CD4-positive, alpha-beta memory T cell (primary cell): ENCODE measurements around the gene KANSL1. TPM values are rescaled to one million over a fixed set of nuclear protein-coding genes. Genes with fewer than 3 reads are reported as not detected.
"Not testable (repeated sequence)": the region's sequence is repeated elsewhere in the genome, so short reads cannot be mapped to it uniquely, and the experiment has no call there.

Experiments
- CTCF ChIA-PET: fragments of 350-600 bp; sonication (Branson Sonifier 250); formaldehyde crosslinking; loops from one replicate; lab custom pipeline; 2021; ENCODE audit warnings: inconsistent platforms; ENCODE audit not compliant: partially characterized antibody; lab: Charles Lee
- POLR2A ChIA-PET: fragments of 350-600 bp; sonication (Branson Sonifier 250); formaldehyde crosslinking; loops from one replicate; lab custom pipeline; 2021; ENCODE audit not compliant: partially characterized antibody; lab: Charles Lee
- DNase-seq, 5 donors: peaks; one replicate each; pipeline versions ENCODE4 v3.0.0 to v3.0.0-alpha.2; 2020 to 2022; ENCODE audit warnings: mixed read lengths in 1 of 5
- H3K27ac ChIP-seq: one replicate; pipeline ENCODE4 v1.7.0; 2013; ENCODE audit warnings: low read depth, low read length
- H3K27me3 ChIP-seq: 2 replicates; pipeline ENCODE4 v1.7.0; 2013; ENCODE audit warnings: mild to moderate bottlenecking, low read length, moderate library complexity; ENCODE audit not compliant: insufficient read depth
- H3K36me3 ChIP-seq: 2 replicates; pipeline ENCODE4 v1.7.0; 2013; ENCODE audit warnings: mild to moderate bottlenecking, low read length, moderate library complexity; ENCODE audit not compliant: insufficient read depth
- H3K4me1 ChIP-seq: 2 replicates; pipeline ENCODE4 v1.7.0; 2013; ENCODE audit warnings: mild to moderate bottlenecking, low read length, moderate library complexity; ENCODE audit not compliant: insufficient read depth
- H3K4me3 ChIP-seq, 2 donors: one replicate each; pipeline ENCODE4 v1.7.0; 2013; ENCODE audit warnings: low read length in 2 of 2, mild to moderate bottlenecking in 1 of 2
- H3K9me3 ChIP-seq, 2 donors: one replicate each; pipeline ENCODE4 v1.7.0; 2013; ENCODE audit warnings: low read length in 2 of 2, control low read depth in 1 of 2; ENCODE audit not compliant: control insufficient read depth in 1 of 2
- H3K27ac Mint-ChIP-seq, 7 donors: one replicate each; pipeline ENCODE4 v1.8.0; 2020 to 2021; ENCODE audit warnings: mixed read lengths in 7 of 7, mild to moderate bottlenecking in 6 of 7, inconsistent platforms in 3 of 7, moderate library complexity in 3 of 7
- H3K27me3 Mint-ChIP-seq, 2 donors: one replicate each; pipeline ENCODE4 v1.8.0; 2020 to 2021; ENCODE audit warnings: mixed read lengths in 2 of 2
- H3K36me3 Mint-ChIP-seq, 2 donors: one replicate each; pipeline ENCODE4 v1.8.0; 2020 to 2021; ENCODE audit warnings: mixed read lengths in 2 of 2, inconsistent platforms in 1 of 2, mild to moderate bottlenecking in 1 of 2
- H3K4me1 Mint-ChIP-seq, 4 donors: one replicate each; pipeline ENCODE4 v1.8.0; 2020 to 2021; ENCODE audit warnings: mixed read lengths in 4 of 4, mild to moderate bottlenecking in 1 of 4
- H3K4me3 Mint-ChIP-seq, 8 donors: one replicate each; pipeline ENCODE4 v1.8.0; 2020 to 2021; ENCODE audit warnings: mixed read lengths in 8 of 8, mild to moderate bottlenecking in 7 of 8, moderate library complexity in 6 of 8, inconsistent platforms in 3 of 8
- H3K9me3 Mint-ChIP-seq, 8 donors: one replicate each; pipeline ENCODE4 v1.8.0; 2020 to 2021; ENCODE audit warnings: mixed read lengths in 8 of 8, mild to moderate bottlenecking in 5 of 8, inconsistent platforms in 3 of 8, moderate library complexity in 1 of 8
- intact Hi-C: fragments of 100-400 bp; cut with micrococcal nuclease; formaldehyde crosslinking; loops from one replicate; pipeline ENCODE4 v1.15.1; 2023
- polyA plus RNA-seq, 2 donors: library from polyadenylated mRNA; unstranded; fragments of 300-500 nt; fragmentation: Illumina TruSeq; gene quantifications; one replicate each; pipeline ENCODE4 v1.2.3, GENCODE V29; 2021
- total RNA-seq, 2 experiments: library from RNA; stranded (reverse); gene quantifications; one replicate each; pipeline ENCODE4 v1.2.3, GENCODE V29; 2021

KANSL1 gene
- total and polyA plus RNA-seq, 4 experiments from 2014 or later = 6.7 to 206 (median 107) TPM

DNA sequence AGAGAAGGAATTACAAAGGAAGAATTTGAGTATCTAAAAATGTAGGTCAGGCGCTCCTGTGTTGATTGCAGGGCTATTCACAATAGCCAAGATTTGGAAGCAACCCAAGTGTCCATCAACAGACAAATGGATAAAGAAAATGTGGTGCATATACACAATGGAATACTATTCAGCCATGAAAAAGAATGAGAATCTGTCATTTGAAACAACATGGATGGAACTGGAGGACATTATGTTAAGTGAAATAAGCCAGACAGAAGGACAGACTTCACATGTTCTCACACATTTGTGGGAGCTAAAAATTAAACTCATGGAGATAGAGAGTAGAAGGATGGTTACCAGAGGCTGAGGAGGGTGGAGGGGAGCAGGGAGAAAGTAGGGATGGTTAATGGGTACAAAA lies 187.1 kb downstream of the KANSL1 start:
- CTCF ChIA-PET, DNase-seq, H3K36me3 Mint-ChIP-seq, H3K9me3 ChIP-seq, H3K4me3 ChIP-seq, H3K4me3 Mint-ChIP-seq, H3K27ac ChIP-seq, intact Hi-C loops, H3K27me3 Mint-ChIP-seq, H3K27me3 ChIP-seq, H3K4me1 ChIP-seq, POLR2A ChIA-PET, H3K27ac Mint-ChIP-seq, H3K36me3 ChIP-seq, H3K4me1 Mint-ChIP-seq, H3K9me3 Mint-ChIP-seq: not testable (repeated sequence)

DNA sequence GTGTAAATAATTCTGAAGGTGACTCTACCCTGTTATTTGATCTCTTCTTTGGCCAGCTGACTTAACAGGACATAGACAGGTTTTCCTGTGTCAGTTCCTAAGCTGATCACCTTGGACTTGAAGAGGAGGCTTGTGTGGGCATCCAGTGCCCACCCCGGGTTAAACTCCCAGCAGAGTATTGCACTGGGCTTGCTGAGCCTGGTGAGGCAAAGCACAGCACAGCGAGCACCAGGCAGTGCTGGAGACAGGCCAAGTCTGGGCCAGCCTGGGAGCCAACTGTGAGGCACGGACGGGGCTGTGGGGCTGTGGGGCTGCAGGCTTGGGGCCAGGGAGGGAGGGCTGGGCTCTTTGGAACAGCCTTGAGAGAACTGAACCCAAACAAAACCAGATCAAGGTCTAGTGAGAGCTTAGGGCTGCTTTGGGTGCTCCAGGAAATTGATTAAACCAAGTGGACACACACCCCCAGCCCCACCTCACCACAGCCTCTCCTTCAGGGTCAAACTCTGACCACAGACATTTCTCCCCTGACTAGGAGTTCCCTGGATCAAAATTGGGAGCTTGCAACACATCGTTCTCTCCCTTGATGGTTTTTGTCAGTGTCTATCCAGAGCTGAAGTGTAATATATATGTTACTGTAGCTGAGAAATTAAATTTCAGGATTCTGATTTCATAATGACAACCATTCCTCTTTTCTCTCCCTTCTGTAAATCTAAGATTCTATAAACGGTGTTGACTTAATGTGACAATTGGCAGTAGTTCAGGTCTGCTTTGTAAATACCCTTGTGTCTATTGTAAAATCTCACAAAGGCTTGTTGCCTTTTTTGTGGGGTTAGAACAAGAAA lies 189.1 kb downstream of the KANSL1 start:
- H3K36me3 ChIP-seq = no peaks in the 10 kb centered on the region
- intact Hi-C loops = loop anchor here (5.0 kb wide), 1 partner anchor 188 kb away; the partner anchor contains the start of gene KANSL1

DNA sequence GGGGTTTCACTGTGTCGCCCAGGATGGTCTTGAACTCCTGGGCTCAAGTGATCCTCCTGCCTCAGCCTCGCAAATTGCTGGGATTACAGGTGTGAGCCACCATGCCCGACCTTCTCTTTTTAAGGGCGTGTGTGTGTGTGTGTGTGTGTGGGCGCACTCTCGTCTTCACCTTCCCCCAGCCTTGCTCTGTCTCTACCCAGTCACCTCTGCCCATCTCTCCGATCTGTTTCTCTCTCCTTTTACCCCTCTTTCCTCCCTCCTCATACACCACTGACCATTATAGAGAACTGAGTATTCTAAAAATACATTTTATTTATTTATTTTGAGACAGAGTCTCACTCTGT lies 190.3 kb downstream of the KANSL1 start:
- Mint-ChIP-seq H3K4me3 (no peak overlapping the region), H3K36me3 (no peaks in the 10 kb centered on the region), H3K27me3 (peaks cover 0 to 2% of the 10 kb centered on the region in 2 donors), H3K9me3 (no peaks in the 10 kb centered on the region), H3K27ac (peak overlapping the region in 1 of 7 donors; percentile 23), H3K4me1 (no peaks in the 10 kb centered on the region)
- intact Hi-C loops = loop anchor here (1.0 to 5.0 kb wide), 3 partner anchors 41 to 210 kb away; partner anchors contain the start of gene KANSL1
- DNase-seq = no peak
- ChIA-PET POLR2A (interaction anchor here (1.1 to 2.7 kb wide), 3 partner anchors 41 to 262 kb away, joined by 3 to 8 read pairs (median 4); partner anchors contain the start of gene KANSL1), CTCF (interaction anchor here (0.6 to 5.7 kb wide), 24 partner anchors 8 to 390 kb away, joined by 3 to 119 read pairs (median 4); no protein-coding TSS in a partner anchor)
- H3K27ac ChIP-seq = no peak overlapping the region
- H3K27me3 ChIP-seq = no peaks in the 10 kb centered on the region
- H3K4me3 ChIP-seq = no peak overlapping the region
- H3K4me1 ChIP-seq = peaks cover 5% of the 10 kb centered on the region
- no peaks in the 10 kb centered on the region for H3K9me3 ChIP-seq
- H3K36me3 ChIP-seq = no peaks in the 10 kb centered on the region

More for the DNA sequence above, 189.1 kb downstream of the KANSL1 start:
- ChIA-PET CTCF (interaction anchor here (1.1 to 5.7 kb wide), 7 partner anchors 14 to 283 kb away, joined by 3 to 119 read pairs (median 6); no protein-coding TSS in a partner anchor), POLR2A (no interaction called here)
- Histone ChIP-seq H3K27ac (no peak overlapping the region), H3K27me3 (no peaks in the 10 kb centered on the region), H3K9me3 (no peaks in the 10 kb centered on the region), H3K4me1 (peaks cover 5% of the 10 kb centered on the region), H3K4me3 (no peak overlapping the region)
- Mint-ChIP-seq H3K4me1 (no peaks in the 10 kb centered on the region), H3K36me3 (no peaks in the 10 kb centered on the region), H3K27me3 (peaks cover 0 to 2% of the 10 kb centered on the region in 2 donors), H3K9me3 (no peaks in the 10 kb centered on the region), H3K27ac (peak overlapping the region in 1 of 7 donors; percentile 36), H3K4me3 (no peak overlapping the region)
- no peak for DNase-seq

DNA sequence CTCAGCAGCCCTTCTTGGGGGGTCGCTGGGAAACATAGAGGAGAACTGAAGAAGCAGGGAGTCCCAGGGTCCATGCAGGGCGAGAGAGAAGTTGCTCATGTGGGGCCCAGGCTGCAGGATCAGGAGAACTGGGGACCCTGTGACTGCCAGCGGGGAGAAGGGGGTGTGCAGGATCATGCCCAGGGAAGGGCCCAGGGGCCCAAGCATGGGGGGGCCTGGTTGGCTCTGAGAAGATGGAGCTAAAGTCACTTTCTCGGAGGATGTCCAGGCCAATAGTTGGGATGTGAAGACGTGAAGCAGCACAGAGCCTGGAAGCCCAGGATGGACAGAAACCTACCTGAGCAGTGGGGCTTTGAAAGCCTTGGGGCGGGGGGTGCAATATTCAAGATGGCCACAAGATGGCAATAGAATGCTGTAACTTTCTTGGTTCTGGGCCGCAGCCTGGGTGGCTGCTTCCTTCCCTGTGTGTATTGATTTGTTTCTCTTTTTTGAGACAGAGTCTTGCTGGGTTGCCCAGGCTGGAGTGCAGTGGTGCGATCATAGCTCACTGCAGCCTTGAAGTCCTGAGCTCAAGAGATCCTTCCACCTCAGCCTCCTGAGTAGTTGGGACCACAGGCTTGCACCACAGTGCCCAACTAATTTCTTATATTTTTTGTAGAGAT lies 190.8 kb downstream of the KANSL1 start:
- intact Hi-C loops = loop anchor here (1.0 to 5.0 kb wide), 3 partner anchors 42 to 211 kb away; partner anchors contain the start of gene KANSL1
- Histone ChIP-seq H3K9me3 (no peaks in the 10 kb centered on the region), H3K4me1 (peaks cover 5% of the 10 kb centered on the region), H3K27me3 (no peaks in the 10 kb centered on the region), H3K36me3 (no peaks in the 10 kb centered on the region), H3K27ac (no peak overlapping the region), H3K4me3 (no peak overlapping the region)
- peak; percentile 67 to 78 (median 72) for DNase-seq
- ChIA-PET POLR2A (interaction anchor here (1.1 to 2.7 kb wide), 4 partner anchors 42 to 262 kb away, joined by 3 to 8 read pairs (median 4); partner anchors contain the start of gene KANSL1), CTCF (interaction anchor here (0.6 to 5.7 kb wide), 26 partner anchors 9 to 390 kb away, joined by 3 to 119 read pairs (median 4); partner anchors contain the start of gene KANSL1)
- no peaks in the 10 kb centered on the region for H3K36me3 Mint-ChIP-seq
- H3K4me3 Mint-ChIP-seq = no peak overlapping the region
- H3K27ac Mint-ChIP-seq = no peak overlapping the region
- H3K9me3 Mint-ChIP-seq = no peaks in the 10 kb centered on the region
- peaks cover 0 to 2% of the 10 kb centered on the region in 2 donors for H3K27me3 Mint-ChIP-seq
- H3K4me1 Mint-ChIP-seq = no peaks in the 10 kb centered on the region

DNA sequence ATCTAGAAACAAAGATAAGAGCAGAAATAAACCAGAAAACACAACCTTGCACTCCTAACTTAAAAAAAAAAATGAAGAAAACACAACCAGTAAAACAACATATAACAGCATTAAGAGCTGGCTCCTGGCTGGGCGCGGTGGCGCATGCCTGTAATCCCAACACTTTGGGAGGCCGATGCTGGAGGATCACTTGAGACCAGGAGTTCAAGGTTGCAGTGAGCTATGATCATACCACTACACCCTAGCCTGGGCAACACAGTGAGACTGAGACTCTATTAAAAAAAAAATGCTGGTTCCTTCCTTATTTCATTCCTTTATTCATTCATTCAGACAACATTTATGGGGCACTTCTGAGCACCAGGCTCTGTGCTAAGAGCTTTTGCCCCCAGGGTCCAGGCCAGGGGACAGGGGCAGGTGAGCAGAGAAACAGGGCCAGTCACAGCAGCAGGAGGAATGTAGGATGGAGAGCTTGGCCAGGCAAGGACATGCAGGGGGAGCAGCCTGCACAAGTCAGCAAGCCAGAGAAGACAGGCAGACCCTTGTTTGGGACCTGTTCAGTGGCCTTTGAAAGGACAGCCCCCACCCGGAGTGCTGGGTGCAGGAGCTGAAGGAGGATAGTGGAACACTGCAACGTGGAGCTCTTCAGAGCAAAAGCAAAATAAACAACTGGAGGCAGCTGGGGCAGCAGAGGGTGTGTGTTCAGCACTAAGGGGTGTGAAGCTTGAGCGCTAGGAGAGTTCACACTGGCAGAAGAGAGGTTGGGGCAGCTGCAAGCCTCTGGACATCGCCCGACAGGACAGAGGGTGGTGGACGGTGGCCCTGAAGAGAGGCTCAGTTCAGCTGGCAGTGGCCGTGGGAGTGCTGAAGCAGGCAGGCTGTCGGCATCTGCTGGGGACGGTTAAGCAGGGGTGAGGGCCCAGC lies 191.6 kb downstream of the KANSL1 start:
- no peak overlapping the region for H3K4me3 ChIP-seq
- Mint-ChIP-seq H3K9me3 (no peaks in the 10 kb centered on the region), H3K36me3 (no peaks in the 10 kb centered on the region), H3K27me3 (peaks cover 0 to 2% of the 10 kb centered on the region in 2 donors), H3K4me3 (peak overlapping the region in 1 of 8 donors; percentile 20), H3K27ac (peak overlapping the region in 2 of 7 donors; percentile 12 to 62), H3K4me1 (no peaks in the 10 kb centered on the region)
- H3K36me3 ChIP-seq = no peaks in the 10 kb centered on the region
- CTCF ChIA-PET = interaction anchor here (1.0 to 5.7 kb wide), 20 partner anchors 9 to 285 kb away, joined by 3 to 119 read pairs (median 5); partner anchors contain the start of gene KANSL1
- H3K9me3 ChIP-seq = no peaks in the 10 kb centered on the region
- H3K4me1 ChIP-seq = peaks cover 5% of the 10 kb centered on the region
- no peak for DNase-seq
- H3K27me3 ChIP-seq = no peaks in the 10 kb centered on the region
- intact Hi-C loops = loop anchor here (1.0 to 5.0 kb wide), 3 partner anchors 43 to 212 kb away; partner anchors contain the start of gene KANSL1
- H3K27ac ChIP-seq = no peak overlapping the region
- POLR2A ChIA-PET = interaction anchor here (1.3 to 2.7 kb wide), 3 partner anchors 43 to 211 kb away, joined by 3 to 8 read pairs (median 4); partner anchors contain the start of gene KANSL1

DNA sequence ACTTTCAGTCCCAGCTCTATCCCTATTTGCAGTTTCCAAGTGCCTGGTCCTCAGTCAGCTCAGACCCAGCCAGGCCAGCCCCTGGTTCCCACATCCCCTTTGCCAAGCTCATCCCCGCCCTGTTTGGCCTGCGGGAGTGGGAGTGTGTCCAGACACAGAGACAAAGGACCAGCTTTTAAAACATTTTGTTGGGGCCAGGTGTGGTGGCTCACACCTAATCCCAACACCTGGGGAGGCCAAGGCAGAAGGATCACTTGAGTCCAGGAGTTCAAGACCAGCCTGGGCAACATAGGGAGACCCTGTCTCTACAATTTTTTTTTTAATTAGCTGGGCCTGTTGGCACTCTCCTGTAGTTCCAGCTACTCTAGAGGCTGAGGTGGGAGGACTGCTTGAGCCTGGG lies 192.5 kb downstream of the KANSL1 start:
- intact Hi-C loops = loop anchor here (5.0 kb wide), 1 partner anchor 192 kb away; the partner anchor contains the start of gene KANSL1
- Mint-ChIP-seq H3K4me3 (no peak overlapping the region), H3K9me3 (no peaks in the 10 kb centered on the region), H3K4me1 (no peaks in the 10 kb centered on the region), H3K36me3 (no peaks in the 10 kb centered on the region), H3K27me3 (no peaks in the 10 kb centered on the region), H3K27ac (no peak overlapping the region)
- Histone ChIP-seq H3K27ac (no peak overlapping the region), H3K4me1 (peaks cover 5% of the 10 kb centered on the region), H3K9me3 (no peaks in the 10 kb centered on the region), H3K36me3 (no peaks in the 10 kb centered on the region), H3K27me3 (no peaks in the 10 kb centered on the region), H3K4me3 (no peak overlapping the region)
- DNase-seq = no peak
- ChIA-PET CTCF (interaction anchor here (1.0 to 5.7 kb wide), 7 partner anchors 11 to 286 kb away, joined by 4 to 119 read pairs (median 17); no protein-coding TSS in a partner anchor), POLR2A (interaction anchor here (2.7 kb wide), 1 partner anchor 193 kb away, joined by 8 read pairs; the partner anchor contains the start of gene KANSL1)
